HG02885 (cell line): Measurements from ENCODE around the gene UBQLN3.

Experiments used
- ATAC-seq: cut with Tn5 transposase; IDR thresholded peaks from one replicate; pipeline ENCODE4 v1.9.1; 2021; ENCODE audit warnings: mild to moderate bottlenecking; ENCODE audit not compliant: unreplicated experiment, poor library complexity

UBQLN3 gene

DNA sequence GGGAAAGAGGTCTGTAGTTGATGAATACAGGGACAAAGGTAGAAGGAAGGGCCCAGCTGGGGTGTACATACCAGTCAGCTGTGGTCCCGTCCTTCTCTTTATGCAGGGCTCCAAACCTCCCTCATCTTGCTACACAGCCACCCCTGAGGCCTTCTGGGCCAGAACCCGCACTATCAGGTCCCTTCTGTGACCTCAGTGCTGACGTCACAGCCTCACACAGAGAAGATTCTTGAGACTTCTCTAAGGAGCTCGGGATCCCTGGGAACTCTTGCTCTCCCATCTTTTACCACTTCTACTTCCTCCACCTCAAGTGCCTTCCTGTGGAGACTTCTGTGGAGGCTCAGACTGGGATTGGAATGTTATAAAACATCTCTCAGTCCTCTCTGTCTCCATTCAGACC lies at the start of gene UBQLN3:
TSS of gene UBQLN3 (minus strand) at position 155 of the 400 bp plus-strand sequence. CDS start 399 bp downstream, outside the sequence.
- no peak for ATAC-seq

DNA sequence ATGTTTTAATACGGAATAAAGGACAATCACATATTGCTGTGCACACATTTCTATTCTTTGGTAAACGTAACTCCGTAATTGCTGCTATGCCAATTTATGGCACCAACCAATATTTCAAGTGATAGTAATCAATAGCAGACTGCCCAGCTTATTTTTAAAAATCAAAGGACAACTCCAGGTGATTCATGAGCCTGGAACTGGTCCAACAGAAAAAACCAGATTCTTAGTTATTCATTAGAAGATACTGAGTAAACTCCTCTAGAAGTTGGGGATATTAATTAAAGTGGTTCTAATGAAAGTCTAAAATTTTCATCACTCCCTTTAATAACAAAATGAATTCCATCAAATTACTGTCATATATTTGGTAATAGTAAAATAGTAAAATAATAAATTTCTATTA lies 48.0 kb upstream of the UBQLN3 start:
- ATAC-seq = no peak

DNA sequence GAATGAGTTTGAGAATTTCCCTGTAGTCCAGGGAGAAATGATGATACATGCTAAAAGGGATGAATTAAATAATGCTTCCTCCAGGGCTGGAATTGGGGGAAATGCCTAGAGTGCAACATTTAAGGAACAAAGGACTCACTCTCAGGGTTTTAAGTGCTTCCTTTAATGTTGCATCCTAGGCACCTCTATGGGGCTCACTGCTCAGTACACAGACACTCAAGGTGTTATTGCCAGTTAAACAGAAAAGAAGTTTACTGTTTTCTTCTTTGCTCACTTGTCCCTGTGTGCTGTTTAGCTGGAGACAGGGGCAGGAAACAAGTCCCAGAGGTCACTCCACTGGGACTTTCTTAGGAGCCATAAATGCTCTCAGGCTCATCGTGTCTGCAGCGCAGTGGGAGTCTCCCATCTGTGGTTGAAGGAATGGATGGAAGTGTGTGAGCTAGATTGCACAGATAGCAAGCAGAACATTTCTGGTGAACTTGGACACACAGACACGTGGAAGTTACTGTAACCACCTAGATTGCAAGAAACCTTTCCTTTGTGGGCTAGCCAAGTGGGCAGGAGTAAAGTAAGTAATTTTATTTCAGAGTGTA lies 46.9 kb upstream of the UBQLN3 start:
- ATAC-seq = no peak

DNA sequence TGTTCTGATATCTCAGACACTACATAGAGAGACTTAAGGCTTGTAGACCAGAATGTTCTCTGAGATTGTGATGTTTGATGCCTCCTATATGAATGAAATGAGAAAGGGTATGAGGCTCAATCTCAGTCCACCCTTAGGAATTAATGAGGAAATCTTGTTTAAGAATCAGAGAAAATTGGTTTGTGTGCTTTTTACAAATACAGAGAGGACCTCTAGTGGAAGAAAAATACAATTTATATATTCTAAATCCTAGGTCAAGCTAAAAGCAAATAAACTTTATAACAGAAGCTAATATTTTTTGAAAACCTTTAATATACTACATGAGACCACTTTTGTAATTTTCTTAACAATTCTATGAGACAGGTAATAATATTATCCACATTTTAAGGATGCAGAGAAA lies 43.6 kb upstream of the UBQLN3 start:
- no peak for ATAC-seq

DNA sequence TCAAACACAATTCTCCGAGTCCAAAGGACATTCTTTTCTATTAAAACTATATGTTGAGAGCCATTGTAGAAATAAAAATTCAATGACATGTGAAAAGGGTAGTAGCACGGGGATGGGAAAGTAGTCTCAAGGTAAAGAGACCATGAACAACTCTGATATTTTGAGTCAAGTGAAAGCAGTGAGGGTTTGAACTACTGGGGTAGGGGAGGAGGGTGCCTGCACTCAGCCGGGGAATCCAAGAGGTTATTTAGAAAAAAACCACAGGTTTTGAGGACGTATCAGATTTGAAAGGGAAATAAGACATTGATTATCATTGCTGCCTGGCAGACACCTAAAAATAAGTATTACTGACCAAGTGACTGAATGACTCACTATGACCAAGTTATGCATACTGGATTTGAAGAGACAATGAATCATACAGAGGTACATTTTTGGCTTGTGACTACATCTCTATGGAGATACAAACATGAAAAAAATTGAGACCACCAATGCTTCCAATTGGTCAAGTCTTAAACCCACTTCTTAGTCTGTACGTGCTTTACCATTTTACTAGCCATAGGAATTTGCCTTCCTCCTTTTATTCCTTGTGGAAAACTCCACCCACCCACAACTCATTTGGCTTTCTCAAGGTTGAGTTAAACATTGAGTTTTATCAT lies 40.8 kb upstream of the UBQLN3 start:
- peak; percentile 67 for ATAC-seq

DNA sequence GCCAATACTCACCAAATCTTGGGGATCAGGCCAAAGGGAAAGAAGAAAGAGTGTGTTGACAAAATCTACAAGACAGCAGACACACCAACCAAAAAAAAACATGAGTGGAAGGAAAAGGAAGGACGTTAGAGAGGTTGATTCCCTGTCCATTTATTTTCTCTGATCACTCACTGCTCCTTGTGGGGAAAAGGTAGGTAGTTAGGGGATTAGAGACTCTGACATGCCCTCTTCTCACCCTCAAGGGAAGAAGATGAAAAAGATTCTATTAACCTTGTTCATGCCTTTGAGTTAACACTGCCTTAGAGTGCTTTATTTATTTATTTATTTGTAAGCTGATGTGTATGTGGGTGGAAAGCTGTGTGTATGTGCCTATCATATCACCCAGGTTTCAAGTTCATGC lies 38.7 kb upstream of the UBQLN3 start, which contains the start of gene OR52H1:
TSS of gene OR52H1 (minus strand) at position 101 of the 400 bp plus-strand sequence. CDS start 3,035 bp downstream, outside the sequence.
- no peak for ATAC-seq

DNA sequence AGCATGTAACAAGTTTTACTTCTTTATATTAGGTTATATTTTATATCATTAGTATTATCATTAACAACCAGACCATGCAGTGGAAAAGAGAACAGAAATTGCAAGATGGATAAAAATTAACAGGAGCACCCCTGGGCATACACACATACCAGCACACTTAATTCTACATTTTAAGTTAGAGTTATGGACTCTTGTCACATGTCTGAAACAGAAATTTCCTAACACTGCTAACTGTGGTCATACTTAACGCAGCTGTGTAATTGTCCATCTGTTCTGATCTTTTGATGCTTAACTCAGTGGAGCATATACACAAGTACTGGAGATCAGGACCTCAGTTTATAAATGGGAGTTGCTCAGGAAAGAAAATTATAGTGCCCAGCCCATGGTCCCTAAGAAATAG lies 38.2 kb upstream of the UBQLN3 start:
- ATAC-seq = no peak

DNA sequence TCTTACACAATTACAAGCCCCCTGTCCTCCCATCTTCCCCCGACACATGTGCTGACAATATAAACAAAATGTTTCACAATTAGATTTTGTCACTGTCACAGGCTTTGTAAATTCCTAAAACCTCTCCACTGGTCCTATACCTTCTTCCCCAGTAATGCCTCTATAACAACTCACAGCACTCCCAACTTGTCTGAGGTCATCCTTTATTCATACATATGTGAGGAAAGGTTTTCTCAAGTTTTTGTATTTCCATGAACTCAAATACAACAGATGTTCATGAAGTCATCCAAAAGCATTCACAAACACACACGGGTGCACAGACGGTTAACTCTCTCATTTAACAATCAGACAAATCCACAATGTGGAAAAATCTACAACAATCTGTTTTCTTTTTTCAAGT lies 36.7 kb upstream of the UBQLN3 start:
- no peak for ATAC-seq

DNA sequence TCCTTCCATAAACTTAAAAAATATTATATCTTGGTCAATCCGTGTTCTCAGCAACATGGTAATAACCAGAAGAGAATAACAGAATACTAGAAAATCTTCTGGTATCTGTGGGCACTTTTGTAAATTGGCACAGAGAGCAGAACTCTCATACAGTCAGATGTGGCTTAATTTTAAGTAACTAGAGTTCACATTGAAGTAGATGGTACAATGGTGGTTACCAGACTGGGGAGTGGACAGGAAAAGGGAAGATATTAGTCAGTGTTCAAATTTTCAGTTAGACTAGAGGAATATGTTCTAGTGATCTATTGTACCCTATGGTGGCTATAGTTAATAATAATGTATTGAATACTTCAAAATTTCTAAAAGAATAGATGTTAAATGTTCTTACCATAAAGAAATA lies 31.7 kb upstream of the UBQLN3 start:
- no peak for ATAC-seq

DNA sequence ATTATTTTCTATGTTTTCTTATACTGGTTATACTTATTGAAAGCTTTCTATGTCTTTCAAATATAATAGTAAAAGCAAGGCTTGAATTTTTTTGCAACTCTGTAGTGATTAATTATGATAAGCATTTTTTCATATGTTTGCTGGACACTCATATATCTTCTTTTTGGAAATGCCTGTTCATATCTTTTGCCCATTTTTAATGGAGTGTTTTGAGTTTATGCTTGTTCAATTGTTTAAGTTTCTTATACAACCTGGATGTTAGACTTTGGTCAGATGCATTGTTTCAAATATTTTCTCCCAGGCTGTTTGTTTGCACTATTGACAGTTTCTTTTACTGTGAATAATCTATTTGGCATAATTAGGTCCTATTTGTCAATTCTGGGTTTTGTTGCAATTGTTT lies 26.7 kb upstream of the UBQLN3 start:
- ATAC-seq = no peak

DNA sequence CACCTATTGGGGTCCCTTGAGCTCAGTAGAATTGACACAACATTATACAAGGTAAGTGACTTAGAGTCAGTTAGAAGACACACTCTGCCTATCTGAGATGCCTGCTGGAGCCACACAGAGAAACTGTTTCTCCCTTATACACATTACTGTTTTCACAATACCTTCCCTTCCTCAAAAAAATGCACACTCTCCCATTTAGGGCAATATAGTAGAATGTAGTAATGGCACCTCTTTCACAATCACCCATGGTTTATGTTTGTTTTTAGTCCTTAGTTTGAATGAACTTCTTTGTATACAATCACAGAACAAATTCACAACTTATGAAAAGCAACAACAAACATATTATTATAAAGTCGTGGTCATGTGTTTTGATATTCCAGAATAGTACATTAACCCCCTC lies 24.3 kb upstream of the UBQLN3 start:
- ATAC-seq = no peak

DNA sequence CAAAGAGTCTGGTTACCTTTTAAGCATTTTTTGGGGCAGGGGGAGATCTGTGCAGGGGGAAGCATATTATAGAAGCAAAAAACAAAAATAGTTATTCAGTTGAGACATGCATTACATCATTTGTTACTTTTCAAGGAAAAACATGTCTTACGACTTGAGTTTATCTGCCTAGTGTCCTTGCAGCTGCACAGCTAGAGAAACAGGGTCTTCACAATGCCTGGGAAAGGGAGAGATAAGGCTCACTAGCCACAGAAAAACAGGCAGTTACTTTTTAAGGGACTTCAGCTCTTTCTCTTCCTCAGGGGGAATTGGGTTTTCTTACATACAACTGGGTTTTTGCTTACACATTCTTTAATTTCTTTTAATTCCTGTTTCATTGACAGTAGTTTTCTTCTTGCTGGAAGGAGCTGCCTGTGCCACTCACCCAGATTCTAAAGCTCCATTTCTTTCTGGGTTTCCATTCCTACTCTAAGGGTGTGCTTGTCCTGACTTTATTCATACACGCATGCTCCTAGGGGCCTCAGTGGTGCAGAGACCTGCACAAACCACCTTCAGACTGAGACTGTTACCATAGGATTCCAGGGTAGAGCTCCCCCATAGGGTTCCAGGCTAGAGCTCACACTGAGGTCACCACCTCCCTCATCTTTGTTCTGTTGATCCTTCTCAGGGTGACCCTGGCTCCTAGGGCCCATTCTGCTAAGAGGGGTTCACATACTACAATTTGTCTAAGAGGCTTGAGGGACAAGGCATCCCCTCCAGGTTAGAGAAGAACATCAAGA lies 21.5 kb upstream of the UBQLN3 start:
- ATAC-seq = no peak

DNA sequence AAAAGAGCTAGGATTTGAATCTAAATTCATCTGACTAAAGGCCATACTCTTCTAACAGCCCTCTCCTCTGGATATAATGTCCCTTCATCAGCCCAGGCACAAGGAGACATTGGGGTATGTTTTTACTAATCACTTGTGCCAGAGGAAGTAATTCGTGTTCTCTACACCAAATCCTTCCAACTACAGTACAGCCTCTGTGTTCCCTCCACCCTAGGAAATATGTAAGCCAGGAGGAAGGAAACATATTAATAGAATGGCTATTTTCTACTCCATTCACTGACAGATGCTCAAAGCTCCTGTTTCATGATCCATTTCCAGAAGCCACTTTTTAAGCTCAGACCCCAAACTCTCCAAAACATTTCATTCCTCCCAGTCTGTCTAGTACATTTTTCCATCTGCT lies 18.7 kb upstream of the UBQLN3 start:
- no peak for ATAC-seq

DNA sequence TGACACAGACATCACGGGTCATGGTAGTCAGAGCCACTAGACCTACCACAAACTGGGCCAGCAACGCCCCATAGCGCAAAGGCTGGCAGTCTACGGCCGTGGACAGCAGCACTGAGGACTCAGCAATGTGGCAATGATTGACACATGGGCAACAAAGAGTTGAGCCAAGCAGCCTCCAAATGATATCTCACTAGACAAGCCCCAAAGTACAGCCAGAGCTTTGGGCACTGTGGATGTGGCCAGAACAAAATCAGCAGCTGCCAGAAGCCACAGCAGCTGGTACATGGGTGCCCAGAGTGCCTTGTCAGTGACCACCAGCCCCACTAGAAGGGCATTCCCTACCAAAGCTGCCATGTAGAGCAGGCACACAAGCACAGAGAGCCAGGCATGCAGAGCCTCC lies 18.0 kb upstream of the UBQLN3 start:
- no peak for ATAC-seq

DNA sequence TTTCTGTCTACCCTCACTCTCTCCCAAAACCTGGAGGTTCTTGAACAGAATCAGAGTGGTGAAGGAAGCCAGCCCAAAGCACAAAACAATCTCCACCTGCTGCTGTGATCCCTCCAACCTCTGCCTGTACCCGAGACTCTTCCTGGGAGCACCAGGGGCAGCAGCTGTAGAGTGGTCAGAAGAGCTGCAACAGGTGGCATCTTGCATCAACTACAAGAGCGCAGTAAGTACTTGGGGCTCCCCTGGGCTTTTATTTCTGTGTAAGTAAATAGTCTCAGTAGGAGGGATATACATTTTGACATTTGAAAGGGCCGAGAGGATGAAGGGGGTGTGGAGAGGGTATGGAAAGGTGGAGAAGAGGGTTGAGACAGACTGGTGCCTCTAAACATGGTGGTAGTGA lies 15.0 kb upstream of the UBQLN3 start:
- no peak for ATAC-seq

DNA sequence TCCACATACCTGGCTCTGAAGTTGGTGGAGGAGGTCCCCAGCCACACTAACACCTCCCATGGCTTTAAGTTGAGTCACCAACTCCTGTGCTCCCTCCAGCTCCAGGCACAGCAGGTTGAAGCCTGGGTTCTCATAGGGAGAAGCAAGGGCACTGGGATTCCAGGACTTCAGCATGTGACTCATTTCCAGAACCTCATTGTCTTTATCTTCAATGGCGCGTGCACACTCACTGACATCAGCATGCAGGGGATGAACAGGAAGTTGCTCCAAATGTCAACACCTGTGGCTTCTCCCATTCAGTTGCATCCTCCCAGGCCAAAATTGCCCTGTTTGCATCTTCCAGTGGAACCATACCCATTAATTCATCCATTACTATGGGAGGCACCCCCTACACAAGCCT lies 12.6 kb upstream of the UBQLN3 start:
- ATAC-seq = no peak

DNA sequence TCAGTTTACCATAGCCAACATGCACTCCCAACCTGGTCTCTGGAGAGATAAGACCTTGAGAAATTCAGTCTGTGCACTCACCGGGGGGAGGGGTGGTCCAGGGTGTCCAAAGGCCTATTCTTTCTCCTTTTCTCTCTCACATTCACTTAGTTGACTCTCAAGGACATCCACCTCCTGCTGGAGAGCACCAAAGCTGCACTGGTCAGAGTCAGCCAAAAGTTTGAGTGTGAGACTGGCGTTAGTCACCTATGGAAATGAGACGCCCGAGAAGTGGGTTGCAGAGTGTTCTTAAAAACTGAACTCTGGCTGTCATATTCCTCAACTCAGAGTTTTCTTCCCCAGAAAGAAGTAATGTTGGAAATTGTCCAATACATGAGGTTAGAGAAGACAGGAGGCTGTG lies 11.8 kb upstream of the UBQLN3 start:
- no peak for ATAC-seq

DNA sequence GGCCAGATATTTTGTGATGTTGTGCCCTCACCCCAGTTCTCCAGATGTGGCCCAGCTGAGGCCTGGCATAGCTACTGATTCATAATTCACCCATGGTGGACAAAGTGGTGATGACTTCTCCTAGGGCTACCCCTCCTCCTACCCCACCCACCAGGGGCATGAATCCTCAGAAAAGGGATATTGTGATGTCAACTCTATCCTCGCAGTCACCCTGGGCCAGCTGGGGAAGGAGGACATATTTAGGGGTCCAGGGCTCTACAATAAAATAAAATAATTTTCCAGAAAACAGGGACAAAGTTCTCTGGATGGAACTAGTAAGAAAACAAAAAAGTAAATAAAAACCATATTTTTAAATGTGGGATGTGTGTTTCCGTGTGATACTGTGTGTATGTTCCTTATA lies 6.8 kb upstream of the UBQLN3 start, which contains the start of gene UBQLNL:
TSS of gene UBQLNL (minus strand) at position 101 of the 400 bp plus-strand sequence. CDS start 258 bp downstream, outside the sequence.
- ATAC-seq = no peak

DNA sequence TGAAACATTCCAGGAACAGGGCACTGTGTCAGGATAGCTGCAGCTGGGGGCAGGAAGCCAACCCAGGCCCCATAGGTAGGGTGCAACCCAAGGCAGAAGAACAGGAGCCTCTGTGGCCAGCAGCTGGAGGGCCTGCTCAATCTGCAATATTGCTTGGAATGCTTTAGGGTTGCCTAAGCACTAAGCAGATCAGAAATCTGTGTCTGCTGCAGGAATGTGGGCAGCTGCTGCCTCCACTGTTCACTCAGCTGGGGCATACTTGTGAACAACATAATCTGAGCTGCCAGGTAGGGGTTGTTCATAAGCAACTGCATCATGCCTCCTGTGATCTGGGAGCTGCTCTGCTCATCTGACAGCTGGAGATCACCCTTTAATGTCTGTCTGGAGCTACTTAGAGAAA lies 5.1 kb upstream of the UBQLN3 start:
- no peak for ATAC-seq

DNA sequence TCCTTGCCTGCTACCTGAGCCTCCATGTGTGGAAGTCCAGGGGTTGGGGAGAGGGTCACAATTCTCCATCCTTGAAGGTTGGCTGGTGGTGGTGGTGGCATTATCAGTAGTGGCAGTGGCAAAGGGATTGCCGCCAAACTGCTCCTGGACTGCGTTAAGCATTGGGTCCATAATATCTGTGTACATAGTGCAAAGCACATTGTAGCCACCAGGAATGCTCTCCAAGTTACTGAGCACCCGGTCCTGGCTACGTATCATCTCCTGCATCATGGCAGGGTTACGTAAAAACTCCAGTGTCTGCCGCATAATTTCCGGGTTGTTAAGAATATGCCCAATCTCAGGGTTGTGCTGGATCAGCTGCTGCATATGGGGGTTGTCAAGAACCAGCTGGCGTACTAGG lies 1.2 kb downstream of the UBQLN3 start:
- no peak for ATAC-seq

DNA sequence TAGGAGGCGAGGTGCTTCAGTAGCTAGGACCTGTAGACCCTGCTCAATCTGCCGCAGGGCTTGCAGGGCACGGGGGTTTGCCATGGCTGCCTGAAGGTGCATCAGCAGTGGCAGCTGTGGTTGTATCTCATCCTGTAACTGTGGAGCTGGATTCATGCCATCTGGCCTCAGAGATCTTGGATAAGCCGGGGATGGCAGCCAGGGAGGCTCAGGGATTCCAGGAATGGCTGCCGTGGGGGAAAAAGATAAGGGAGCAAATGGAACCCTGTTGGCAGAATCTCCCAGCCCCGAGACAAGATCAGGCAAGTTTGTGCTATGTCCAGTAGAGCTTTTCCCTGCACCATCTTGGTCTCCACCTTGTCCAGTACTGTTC lies 1.8 kb downstream of the UBQLN3 start:
- ATAC-seq = no peak
